Neural crest cell (in vitro differentiated cells): ENCODE measurements around the gene LSS. TPM values are rescaled to one million over a fixed set of nuclear protein-coding genes. Genes with fewer than 3 reads are reported as not detected.

Experiments used
- DNase-seq: peaks from one replicate; pipeline ENCODE4 v3.0.0; 2021; ENCODE audit warnings: low read depth, mixed read lengths, low spot score
- H3K27ac Mint-ChIP-seq: one replicate; pipeline ENCODE4 v1.8.0; 2021; ENCODE audit warnings: mild to moderate bottlenecking, mixed read lengths; ENCODE audit not compliant: unreplicated experiment
- H3K27me3 Mint-ChIP-seq: 2 replicates; pipeline ENCODE4 v1.8.0; 2021; ENCODE audit warnings: low read depth, mild to moderate bottlenecking, mixed read lengths
- H3K36me3 Mint-ChIP-seq: 2 replicates; pipeline ENCODE4 v1.8.0; 2021; ENCODE audit warnings: low read depth, mild to moderate bottlenecking, mixed read lengths
- H3K4me1 Mint-ChIP-seq: 2 replicates; pipeline ENCODE4 v1.8.0; 2021; ENCODE audit warnings: mixed read lengths
- H3K4me3 Mint-ChIP-seq: one replicate; pipeline ENCODE4 v1.8.0; 2021; ENCODE audit warnings: mild to moderate bottlenecking, mixed read lengths
- H3K9me3 Mint-ChIP-seq: 2 replicates; pipeline ENCODE4 v1.8.0; 2021; ENCODE audit warnings: mixed read lengths
- total RNA-seq: library from RNA; stranded (reverse); gene quantifications from 2 replicates; pipeline ENCODE4 v1.2.1, GENCODE V29; 2021
- TF ChIP-seq, protein P1 (sequence below): fragments of 200-600 bp; sonication (generic); conservative IDR thresholded peaks from 2 replicates; pipeline ENCODE4 v1.5.0; 2021; ENCODE audit warnings: antibody characterized with exemption, mild to moderate bottlenecking

Gene LSS
- total RNA-seq, 1 donor from 2014 or later, result 225 TPM

DNA sequence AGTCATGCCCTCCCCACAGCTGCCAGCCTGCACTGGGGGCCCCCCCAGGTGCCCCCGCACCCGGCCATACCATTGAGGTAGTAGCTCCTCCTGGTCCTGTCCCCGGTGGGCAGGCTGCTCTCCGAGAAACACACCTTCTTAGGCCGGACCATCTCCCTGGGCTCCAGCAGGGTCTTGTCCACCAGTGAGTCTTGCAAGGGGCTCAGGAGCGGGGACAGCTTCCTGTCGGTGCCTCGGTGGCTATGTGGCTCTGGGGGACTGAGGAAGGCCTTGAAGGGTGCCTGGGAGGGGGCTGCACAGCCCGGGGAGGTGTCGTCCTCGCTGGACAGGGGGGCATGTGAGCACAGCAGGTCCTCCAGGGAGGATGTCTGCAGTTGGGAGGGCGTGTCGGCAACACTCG lies 60.3 kb downstream of the LSS start:
- no peak for DNase-seq
- H3K4me3 Mint-ChIP-seq, result no peak overlapping the region
- H3K27me3 Mint-ChIP-seq, result no peaks in the 10 kb centered on the region
- H3K9me3 Mint-ChIP-seq, result no peaks in the 10 kb centered on the region
- TF ChIP-seq, protein P1, sequence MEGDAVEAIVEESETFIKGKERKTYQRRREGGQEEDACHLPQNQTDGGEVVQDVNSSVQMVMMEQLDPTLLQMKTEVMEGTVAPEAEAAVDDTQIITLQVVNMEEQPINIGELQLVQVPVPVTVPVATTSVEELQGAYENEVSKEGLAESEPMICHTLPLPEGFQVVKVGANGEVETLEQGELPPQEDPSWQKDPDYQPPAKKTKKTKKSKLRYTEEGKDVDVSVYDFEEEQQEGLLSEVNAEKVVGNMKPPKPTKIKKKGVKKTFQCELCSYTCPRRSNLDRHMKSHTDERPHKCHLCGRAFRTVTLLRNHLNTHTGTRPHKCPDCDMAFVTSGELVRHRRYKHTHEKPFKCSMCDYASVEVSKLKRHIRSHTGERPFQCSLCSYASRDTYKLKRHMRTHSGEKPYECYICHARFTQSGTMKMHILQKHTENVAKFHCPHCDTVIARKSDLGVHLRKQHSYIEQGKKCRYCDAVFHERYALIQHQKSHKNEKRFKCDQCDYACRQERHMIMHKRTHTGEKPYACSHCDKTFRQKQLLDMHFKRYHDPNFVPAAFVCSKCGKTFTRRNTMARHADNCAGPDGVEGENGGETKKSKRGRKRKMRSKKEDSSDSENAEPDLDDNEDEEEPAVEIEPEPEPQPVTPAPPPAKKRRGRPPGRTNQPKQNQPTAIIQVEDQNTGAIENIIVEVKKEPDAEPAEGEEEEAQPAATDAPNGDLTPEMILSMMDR, result no peak
- H3K36me3 Mint-ChIP-seq, result peaks cover 19% of the 10 kb centered on the region
- no peak overlapping the region for H3K27ac Mint-ChIP-seq
- peaks cover 3% of the 10 kb centered on the region for H3K4me1 Mint-ChIP-seq

DNA sequence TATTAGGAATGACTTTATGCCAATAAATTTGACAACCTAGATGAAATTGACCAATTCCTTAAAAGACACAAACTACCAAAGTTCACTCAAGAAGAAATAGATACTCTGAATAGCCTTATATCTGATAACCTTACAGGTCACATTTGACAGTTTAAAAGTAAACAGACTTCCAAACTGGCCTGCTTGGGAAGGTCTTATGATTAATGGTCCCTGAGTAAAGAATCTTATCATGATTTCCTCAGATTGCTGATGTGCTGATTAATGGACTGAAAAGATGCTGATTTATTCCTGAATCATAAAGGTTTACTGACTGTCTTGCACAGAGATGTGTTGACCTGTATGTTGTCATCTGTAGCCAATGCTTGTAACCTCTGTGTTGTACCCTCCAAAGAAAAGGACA lies 63.5 kb downstream of the LSS start:
- TF ChIP-seq, protein P1, result no peak
- Mint-ChIP-seq H3K9me3 (no peaks in the 10 kb centered on the region), H3K4me3 (no peak overlapping the region), H3K27ac (no peak overlapping the region), H3K36me3 (peaks cover 20% of the 10 kb centered on the region), H3K27me3 (no peaks in the 10 kb centered on the region), H3K4me1 (peaks cover 4% of the 10 kb centered on the region)
- no peak for DNase-seq

DNA sequence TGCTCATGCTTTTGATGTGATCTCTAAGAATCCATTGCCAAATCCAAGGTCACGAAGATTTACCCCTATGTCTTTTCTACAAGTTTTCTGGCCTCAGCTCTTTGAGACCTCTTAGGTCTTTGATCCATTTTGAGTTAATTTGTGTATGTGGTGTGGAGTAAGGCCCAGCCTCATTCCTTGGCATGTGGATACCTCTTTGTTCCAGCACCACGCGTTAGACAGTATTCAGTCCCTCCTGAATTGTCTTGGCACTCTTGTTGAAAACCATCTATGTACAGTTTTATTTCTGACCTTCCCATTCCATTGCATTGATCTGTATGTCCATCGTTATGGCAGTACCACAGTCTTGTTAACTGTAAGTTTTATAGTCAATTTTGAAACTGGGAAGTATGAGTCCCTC lies 65.2 kb downstream of the LSS start:
- Mint-ChIP-seq H3K27me3 (no peaks in the 10 kb centered on the region), H3K36me3 (peaks cover 20% of the 10 kb centered on the region), H3K4me3 (no peak overlapping the region), H3K27ac (no peak overlapping the region), H3K4me1 (peaks cover 4% of the 10 kb centered on the region), H3K9me3 (no peaks in the 10 kb centered on the region)
- TF ChIP-seq, protein P1, result no peak
- DNase-seq, result no peak

DNA sequence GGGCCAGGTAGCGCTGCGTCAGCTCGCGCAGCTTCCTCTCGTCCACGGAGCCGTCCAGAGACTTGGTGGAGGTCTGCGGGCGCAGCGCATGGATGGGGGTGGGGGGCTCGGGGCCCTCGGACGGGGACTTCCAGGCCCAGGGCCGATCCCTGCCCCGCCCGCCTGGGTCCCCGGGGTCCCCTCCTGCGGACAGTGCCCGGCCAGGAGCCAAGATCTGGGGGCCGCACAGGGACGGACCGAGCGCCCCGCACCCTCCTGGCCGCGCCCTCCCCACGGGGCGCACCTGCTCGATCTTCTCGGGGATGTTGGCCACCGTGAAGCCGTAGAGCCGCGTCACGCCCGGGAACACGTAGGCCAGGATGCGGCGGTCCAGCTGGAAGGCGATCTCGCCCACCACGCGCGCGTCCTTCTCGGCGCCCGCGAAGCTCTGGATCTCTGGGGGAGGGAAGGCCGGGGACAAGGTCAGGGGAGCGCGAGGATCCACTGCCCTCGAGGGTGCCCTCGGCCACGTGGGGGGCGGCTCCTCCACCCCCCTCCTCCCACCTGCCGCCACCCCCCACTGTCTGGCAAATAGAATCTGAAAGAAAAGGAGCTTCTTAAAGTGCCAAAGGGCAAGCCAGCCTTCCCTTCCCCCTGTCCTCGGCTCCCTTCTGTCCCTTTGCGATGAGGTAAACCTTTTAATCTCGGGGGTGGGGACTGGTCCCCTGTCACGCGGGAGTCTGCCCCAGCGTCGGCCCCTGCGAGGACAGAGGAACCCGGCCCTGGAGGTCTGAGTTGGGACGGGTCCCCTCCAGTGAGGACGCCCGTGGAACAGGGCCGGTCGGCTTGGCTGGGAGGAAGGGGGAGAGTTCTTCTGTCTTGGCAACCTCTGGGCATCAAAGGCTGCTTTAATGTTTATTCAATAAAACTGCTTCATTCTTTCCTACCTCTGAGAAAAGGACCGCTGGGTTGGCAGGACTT lies 66.7 kb downstream of the LSS start:
- H3K27me3 Mint-ChIP-seq, result no peaks in the 10 kb centered on the region
- no peaks in the 10 kb centered on the region for H3K9me3 Mint-ChIP-seq
- peaks cover 4% of the 10 kb centered on the region for H3K4me1 Mint-ChIP-seq
- H3K4me3 Mint-ChIP-seq, result no peak overlapping the region
- no peak for DNase-seq
- H3K27ac Mint-ChIP-seq, result no peak overlapping the region
- peaks cover 20% of the 10 kb centered on the region for H3K36me3 Mint-ChIP-seq
- TF ChIP-seq, protein P1, result no peak

DNA sequence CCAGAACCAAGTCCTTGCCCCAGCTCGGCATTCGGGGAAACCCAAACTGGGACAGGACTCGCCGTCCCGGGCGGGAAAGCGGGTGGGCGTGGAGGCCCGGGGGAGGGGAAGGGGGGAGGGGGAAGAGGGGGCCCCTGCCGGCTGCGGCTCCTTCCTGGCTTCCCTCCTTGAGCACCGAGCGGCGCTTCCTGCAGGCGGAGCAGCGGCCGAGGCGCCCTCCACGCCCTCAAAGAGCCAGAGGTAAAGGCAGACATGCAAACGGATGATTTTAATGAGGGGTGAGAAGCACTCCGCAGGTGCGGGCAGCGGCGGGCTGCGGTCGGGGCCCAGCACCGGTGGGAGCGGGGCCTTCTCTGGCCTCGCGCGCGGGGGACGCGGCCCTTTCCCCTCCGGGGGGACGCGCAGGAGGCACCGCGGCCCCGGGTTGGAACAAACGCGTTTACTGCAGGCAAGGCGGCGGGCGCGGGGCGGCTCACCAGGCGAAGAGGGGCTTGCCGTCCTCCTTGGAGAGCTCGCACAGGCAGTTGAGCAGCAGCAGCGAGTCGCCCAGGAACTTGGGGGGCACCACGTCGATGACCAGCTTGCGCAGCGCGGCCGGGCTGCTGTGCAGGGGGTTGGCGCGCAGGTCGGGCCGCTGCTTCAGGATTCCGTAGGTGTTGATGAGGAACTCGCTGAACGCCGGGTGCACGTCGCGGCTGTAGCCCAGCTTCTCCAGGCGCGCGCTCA lies 67.5 kb downstream of the LSS start:
- Mint-ChIP-seq H3K27ac (no peak overlapping the region), H3K36me3 (peaks cover 18% of the 10 kb centered on the region), H3K4me3 (no peak overlapping the region), H3K27me3 (no peaks in the 10 kb centered on the region), H3K9me3 (no peaks in the 10 kb centered on the region), H3K4me1 (peaks cover 11% of the 10 kb centered on the region)
- TF ChIP-seq, protein P1, result no peak
- DNase-seq, result no peak
